Stimulated activated CD4-positive, alpha-beta T cell treated with anti-CD3 and anti-CD28 coated beads, Interleukin-15, amount 100 ng/mL, for 48 hours (primary cell): ENCODE measurements around the gene NOD2.

Experiments
- DNase-seq, 2 donors: peaks; one replicate each; pipeline ENCODE4 v3.0.0-alpha.2; 2020; ENCODE audit warnings: low read depth in 2 of 2

Gene NOD2

GRCh38 chr16:50742576-50743200 lies 49.3 kb downstream of the NOD2 start:
- DNase-seq: peak in 1 of 2 donors; percentile 36

GRCh38 chr16:50743581-50744225 lies 50.3 kb downstream of the NOD2 start:
- no peak for DNase-seq

DNA sequence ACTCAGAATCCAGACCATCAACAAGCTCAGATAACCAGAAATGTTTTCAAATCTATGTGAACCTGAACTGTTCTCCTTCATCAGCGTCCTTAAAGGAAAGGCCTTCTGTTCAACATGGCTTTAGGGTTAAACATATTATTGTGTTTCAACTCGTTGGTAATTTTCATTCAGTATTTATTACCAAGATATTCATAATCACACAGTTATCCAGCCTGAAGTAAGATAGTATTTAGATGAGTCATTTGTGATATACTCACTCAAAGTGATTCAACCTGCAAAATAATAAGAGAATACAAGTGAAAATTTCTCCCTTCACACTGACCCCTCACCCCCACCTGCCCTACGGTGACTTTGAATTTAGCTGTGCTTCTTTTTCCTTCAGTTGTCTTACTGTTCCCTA lies 51.5 kb downstream of the NOD2 start:
- DNase-seq: no peak

DNA sequence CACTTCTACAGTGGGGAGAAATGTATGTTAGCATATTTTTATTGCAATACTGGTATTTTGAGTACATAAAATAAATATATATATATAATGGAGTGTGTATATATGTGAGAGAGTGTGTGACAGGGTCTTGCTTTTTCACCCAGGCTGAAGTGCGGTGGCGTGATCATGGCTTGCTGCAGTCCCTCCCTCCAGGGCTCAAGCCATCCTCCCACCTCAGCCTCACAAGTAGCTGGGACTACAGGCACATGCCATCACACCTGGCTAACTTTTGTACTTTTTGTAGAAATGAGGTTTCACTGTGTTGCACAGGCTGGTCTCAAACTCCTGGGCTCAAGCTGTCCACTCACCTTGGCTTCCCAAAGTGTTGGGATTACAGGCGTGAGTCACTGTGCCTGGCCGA lies 52.5 kb downstream of the NOD2 start:
- DNase-seq: no peak

DNA sequence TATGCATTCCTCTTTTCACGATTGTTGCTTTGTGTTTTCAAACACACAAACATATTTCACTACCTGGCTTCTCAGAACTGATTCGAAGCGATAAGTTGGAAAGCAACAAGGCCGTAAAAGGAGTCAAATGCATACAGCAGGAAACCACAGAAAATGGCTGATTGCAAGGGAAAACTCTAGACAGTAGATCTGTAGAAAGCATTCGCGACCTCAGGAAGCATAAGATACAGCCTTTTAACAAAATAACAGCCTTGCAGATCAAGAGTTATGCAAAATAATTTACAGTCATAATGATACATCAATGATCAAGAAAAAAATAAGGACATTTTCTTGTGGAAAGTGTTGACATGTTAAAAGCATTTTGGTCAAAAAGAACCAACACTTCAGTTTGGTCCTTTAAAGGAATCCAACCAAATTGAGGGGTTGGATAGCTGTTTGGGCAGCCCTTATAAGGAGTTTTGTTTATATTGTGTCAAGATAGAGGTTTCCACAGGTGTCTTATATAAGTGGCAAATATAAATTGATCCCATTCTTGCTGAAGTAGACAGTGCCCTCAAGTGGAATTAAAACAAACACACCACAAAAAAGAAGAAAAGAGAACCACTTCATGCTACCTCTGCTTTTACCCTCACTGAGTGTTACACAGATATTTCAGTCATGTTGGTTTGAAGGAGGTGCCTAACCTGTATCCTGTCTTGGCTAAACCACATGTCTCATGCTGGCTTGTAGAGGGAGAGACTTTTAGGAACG lies 54.0 kb downstream of the NOD2 start:
- no peak for DNase-seq

- DNase-seq: no peak
Observed at GRCh38 chr16:50751528-50751927, 58.1 kb downstream of the NOD2 start.

- DNase-seq: no peak
Observed at GRCh38 chr16:50752471-50753235, 59.2 kb downstream of the NOD2 start.

- DNase-seq: no peak
Observed at GRCh38 chr16:50756473-50756872, 63.1 kb downstream of the NOD2 start.

GRCh38 chr16:50761267-50761666 lies 67.9 kb downstream of the NOD2 start:
- no peak for DNase-seq

DNA sequence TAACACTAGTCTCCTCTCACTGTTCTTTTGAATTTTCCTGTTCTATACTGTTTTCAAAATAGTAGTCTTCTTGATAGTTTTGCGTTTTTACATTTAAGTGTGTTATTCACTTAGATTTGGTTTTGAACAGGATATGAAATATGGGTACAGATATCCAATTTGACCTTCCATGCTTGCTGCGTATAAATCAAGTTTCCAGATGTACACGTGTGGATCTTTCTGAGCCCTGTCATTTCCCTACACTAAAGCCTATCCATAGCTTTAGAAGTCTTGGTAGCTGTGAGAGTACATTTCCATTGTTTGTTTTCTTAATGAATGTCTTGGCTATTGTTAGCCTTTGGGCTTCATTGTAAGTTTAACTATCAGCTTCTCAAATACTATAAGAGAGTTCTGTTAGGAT lies 68.8 kb downstream of the NOD2 start:
- DNase-seq: no peak

- no peak for DNase-seq
Observed at GRCh38 chr16:50763211-50763610, 69.8 kb downstream of the NOD2 start.

- DNase-seq: no peak
Observed at GRCh38 chr16:50765260-50765659, 71.9 kb downstream of the NOD2 start.

GRCh38 chr16:50765861-50766260 lies 72.5 kb downstream of the NOD2 start:
- no peak for DNase-seq

- no peak for DNase-seq
Observed at GRCh38 chr16:50767197-50767596, 73.8 kb downstream of the NOD2 start.

DNA sequence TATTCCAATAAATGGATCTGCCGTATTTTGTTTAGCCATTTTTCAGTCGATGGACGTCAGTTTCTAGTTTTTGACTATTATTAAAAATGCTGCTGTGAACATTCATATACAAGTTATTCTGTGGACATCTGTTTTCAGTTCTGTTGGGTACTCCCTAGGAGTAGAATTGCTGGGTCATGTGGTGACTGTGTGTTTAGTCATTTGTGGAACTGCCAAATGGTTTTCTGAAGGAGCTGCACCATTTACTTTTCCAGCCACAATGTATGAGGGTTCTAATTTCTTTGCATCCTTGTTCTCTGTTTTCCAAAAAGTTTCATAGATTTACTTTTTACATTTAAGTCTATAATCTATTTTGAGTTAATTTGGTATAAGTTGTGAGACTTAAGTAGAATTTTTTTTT lies 78.0 kb downstream of the NOD2 start:
- DNase-seq: no peak

GRCh38 chr16:50774405-50774804 lies 81.0 kb downstream of the NOD2 start:
- DNase-seq: no peak

DNA sequence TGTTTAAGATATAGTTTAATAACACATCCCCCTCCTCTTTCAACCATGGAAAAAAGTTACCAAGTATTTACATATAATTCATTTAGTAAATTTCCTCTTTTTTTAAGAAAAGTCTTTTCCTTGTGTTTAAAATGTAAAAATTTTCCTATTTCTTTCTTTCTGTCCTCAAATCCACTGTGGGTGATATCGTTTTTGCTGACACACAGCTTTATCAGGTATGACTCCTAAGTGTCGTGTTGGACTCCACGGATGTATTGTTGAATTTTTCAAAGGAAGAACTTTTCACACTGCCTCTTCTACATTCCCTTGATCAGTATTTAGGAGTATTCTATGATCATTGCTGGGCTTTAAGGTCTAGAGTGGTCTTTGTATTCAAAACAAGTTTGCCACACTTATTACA lies 81.6 kb downstream of the NOD2 start:
- no peak for DNase-seq

DNA sequence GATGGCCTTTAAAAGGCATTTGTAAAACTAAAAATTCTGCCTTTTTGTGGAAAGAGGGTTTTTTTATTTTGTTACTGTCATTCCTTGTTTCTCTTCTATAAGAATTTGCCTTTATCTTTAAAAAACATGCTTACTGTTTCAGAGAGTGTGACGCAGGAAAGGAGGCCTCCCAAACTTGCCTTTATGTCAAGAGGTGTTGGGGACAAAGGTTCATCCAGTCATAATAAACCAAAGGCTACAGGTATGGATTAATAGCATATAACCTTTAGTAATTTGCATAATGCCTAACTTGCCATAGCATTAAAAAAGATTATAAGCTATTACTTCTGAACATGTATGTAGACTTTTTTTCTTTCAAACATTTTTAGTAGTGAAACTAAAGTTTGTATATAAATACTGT lies 82.6 kb downstream of the NOD2 start:
- no peak for DNase-seq

GRCh38 chr16:50778284-50779163 lies 85.1 kb downstream of the NOD2 start:
- no peak for DNase-seq

- no peak for DNase-seq
Observed at GRCh38 chr16:50781043-50781442, 87.6 kb downstream of the NOD2 start.

- no peak for DNase-seq
Observed at GRCh38 chr16:50781518-50781917, 88.1 kb downstream of the NOD2 start.
